GM10266 (cell line): ENCODE results near the gene EXOC6.

Experiments
- DNase-seq: peaks from one replicate; pipeline ENCODE4 v3.0.0; 2012; ENCODE audit errors: extremely low spot score
- CTCF ChIP-seq: IDR thresholded peaks from 2 replicates; pipeline ENCODE4 v1.5.1; 2012; ENCODE audit warnings: mild to moderate bottlenecking, low read depth; ENCODE audit not compliant: control insufficient read depth, insufficient read depth; ENCODE audit errors: missing control alignments

Gene EXOC6

GRCh38 chr10:92811986-92812385 is 36.3 kb upstream of the EXOC6 start:
- DNase-seq, result no peak
- TF ChIP-seq CTCF, result no peak

- TF ChIP-seq CTCF, result no peak
These were observed 34.3 kb upstream of the EXOC6 start for GRCh38 chr10:92813979-92814378.

GRCh38 chr10:92814790-92815189 is 33.5 kb upstream of the EXOC6 start:
- DNase-seq, result no peak
- no peak for TF ChIP-seq CTCF

More at GRCh38 chr10:92813979-92814378, 34.3 kb upstream of the EXOC6 start:
- no peak for DNase-seq

GRCh38 chr10:92816091-92816531 is 32.2 kb upstream of the EXOC6 start:
- DNase-seq, result no peak
- TF ChIP-seq CTCF, result no peak

GRCh38 chr10:92822060-92822634 is 26.2 kb upstream of the EXOC6 start:
- no peak for DNase-seq
- TF ChIP-seq CTCF, result no peak

- no peak for DNase-seq
- TF ChIP-seq CTCF, result no peak
These were observed 25.4 kb upstream of the EXOC6 start for GRCh38 chr10:92822964-92823363.

- TF ChIP-seq CTCF, result no peak
- DNase-seq, result no peak
These were observed 22.3 kb upstream of the EXOC6 start for GRCh38 chr10:92826061-92826460.
